Measurements from ENCODE around the gene SLIT3.

The SLIT3 gene

GRCh38 chr5:168879929-168880328 is 421.0 kb downstream of the SLIT3 start:
- no peak for DNase-seq

DNA sequence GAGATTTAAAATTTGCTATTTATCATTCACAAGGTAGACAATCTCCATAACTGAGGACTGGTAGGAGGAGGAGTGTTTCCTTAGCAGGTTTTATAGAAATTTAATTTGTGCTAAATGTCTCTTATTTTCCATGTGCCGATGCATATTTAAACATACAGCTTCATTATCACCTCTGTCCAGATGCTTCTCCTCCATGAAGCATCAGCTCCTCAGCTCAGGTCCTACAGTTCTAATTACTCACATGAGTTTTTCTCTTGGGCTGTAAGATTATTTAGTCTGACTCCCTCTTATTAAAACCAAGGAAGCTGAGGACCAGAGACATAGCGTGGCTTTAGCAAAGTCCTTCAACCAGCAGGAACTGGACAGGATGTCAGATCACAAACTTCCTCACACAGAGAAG is 421.6 kb downstream of the SLIT3 start:
- no peak for DNase-seq

GRCh38 chr5:168878135-168878745 is 422.7 kb downstream of the SLIT3 start:
- DNase-seq: no peak

GRCh38 chr5:168877132-168877892 is 423.6 kb downstream of the SLIT3 start:
- no peak for DNase-seq

DNA sequence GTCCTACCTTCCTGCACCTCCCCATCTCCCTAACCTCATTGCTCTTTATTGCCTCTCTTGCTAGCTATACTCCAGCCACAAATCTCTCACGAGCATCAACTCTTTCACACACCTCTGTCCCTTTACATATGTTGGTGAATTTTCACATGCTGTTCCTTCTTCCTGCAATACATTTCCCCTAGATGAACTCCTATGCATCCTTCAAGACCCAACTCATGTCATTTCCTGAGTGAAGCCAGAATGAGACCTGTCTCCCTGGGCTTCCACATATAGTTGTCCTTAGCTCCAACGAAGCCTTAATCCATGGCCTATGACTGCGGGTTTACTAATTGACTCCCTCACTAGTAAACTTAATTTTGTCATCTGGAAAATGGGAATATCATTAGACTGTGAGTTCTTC is 424.5 kb downstream of the SLIT3 start:
- DNase-seq: no peak

- DNase-seq: no peak
These were observed 425.1 kb downstream of the SLIT3 start for GRCh38 chr5:168875832-168876231.

GRCh38 chr5:168874713-168875380 is 426.1 kb downstream of the SLIT3 start:
- no peak for DNase-seq

- DNase-seq: no peak
These were observed 428.7 kb downstream of the SLIT3 start for GRCh38 chr5:168872246-168872645.

- DNase-seq: no peak
These were observed 430.0 kb downstream of the SLIT3 start for GRCh38 chr5:168870910-168871309.

- DNase-seq: no peak
These were observed 431.2 kb downstream of the SLIT3 start for GRCh38 chr5:168869615-168870227.

GRCh38 chr5:168867241-168867640 is 433.7 kb downstream of the SLIT3 start:
- no peak for DNase-seq

DNA sequence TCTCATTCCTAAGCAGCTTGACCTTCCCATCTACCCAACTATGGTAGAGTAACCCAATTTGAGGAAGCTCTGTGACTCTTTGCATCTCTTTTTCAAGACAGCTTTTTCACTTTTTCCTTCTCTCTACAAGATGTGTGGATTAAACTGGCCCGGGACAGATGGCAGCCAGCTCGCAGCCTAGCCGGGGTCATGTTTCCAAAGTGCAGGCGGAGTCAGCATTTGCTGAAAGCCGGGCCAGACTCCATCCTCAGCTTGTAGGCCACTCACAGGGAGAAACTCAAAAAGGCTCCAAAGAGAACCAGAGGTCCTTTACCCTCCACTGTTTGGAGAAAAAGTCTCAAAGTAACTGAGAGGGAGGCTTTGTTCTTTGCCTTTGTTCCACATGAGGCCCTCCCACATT is 435.0 kb downstream of the SLIT3 start:
- DNase-seq: no peak

DNA sequence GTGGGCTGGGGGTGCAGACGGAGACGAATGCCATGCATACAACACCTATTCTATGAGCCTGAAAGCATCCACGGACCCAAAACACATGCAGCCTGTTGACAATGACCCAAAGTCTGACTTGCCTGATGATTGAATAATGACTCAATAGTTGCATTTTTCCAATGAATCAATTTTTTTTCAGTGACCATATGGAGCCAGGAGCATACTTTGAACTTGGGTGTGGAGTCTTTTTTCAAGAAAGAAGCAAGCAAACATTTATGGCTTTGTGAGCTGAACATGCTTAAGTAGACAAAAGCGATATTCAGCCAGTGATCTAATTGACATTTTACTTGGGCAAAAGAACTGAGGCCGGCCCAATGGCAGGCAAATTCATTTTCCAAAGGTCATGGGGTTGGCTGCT is 437.9 kb downstream of the SLIT3 start:
- DNase-seq: no peak

- DNase-seq: no peak
These were observed 440.4 kb downstream of the SLIT3 start for GRCh38 chr5:168860503-168860902.

DNA sequence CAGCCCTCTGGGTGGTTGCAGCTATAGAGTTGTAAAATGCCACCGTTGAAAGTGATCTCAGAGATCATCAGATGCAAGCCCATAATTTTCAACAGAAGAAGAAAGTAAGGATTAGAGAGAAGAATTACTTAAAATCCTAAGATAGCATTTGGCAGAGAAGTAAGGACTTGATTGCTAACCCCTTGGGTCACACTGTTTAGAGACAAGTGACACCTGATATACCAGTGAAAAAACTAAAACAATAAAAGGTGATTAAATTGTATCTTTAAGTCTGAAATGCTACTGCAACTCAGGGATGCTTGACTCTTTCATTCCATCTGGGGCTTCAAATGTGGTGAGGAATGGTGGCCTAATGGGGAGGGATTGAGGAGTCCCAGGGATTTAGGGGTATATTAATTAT is 440.9 kb downstream of the SLIT3 start:
- DNase-seq: no peak

- DNase-seq: no peak
These were observed 441.5 kb downstream of the SLIT3 start for GRCh38 chr5:168859471-168859870.

DNA sequence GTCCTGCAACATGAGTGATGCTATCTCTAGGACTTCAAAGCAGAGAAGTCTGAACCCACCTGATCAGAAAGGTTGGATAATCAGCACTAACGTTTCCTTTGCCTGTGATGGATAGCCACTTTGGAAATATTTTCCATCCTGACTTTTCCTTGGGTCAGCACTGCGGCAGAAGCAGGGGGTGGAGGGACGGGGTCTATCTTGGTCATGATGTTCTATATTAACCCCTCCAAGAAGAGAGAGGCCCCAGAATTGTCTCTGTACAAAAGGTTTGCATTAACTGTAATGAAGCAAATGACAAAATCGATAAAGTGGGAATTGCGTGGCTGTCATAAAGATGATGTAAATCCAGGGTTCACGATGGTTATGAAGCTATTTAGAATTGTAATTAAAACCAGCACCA is 441.9 kb downstream of the SLIT3 start:
- DNase-seq: no peak

DNA sequence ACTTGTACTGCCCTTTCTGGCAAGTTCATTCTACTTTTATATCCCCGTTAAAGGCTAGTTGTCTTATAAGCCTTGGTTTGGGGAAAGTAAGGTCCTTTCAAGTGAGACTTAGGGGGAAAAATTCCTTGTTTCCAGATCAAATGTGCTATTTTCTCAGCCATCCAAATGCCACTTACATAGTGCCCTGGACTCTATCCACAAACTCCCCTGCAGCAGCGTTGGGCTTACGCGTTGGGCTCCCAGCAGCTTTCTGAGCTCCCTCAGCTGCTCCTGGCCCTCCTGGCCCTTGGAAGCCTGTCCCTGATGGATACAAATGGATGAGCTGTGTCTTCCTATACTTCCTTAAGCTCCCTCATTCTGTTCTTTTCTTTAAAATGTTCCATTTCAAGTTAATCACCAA is 442.6 kb downstream of the SLIT3 start:
- no peak for DNase-seq

GRCh38 chr5:168853972-168854371 is 447.0 kb downstream of the SLIT3 start:
- no peak for DNase-seq

DNA sequence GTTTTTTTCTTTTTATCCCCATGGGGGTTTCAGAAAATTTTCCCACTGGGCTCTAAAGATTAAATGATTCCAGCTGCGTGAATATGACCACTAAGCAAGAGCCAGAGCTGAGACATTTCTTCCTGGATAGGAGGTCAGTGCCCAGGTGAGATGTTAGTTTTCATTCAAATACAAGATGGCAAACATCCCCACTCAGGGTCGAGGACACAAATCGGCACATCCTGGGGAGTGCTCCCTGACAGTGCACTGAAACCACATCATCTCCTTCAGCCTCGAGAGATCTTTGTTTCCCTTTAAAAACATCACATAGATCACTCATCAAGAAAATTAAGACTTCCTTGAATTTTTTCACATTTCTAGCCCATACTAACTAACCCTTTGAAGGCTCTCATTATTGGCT is 448.6 kb downstream of the SLIT3 start:
- no peak for DNase-seq

DNA sequence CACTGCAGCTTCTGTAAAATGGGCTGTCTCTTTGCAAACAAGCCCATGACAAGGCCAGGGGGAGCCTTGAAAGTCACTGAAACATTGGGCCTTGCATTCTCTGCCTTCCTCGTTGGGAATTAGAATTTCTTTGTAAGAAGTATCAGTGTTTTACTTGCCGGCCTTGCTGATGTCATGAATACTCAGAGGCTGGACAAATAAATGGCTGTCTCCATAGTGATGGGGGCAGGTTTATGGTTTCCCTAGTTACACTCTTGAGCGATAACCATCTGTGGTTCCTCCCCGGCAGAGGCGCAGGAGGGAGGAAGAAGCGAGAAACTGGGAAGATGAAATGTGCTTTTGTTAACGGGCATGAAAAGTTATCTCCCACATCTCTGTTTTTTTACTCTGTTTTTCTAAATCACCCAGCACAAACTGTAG is 449.0 kb downstream of the SLIT3 start:
- DNase-seq: no peak

GRCh38 chr5:168850683-168851082 is 450.3 kb downstream of the SLIT3 start:
- DNase-seq: no peak

- DNase-seq: no peak
These were observed 452.4 kb downstream of the SLIT3 start for GRCh38 chr5:168848569-168848968.
